K562 (cell line): ENCODE measurements around the gene CEACAM21. TPM values are rescaled to one million over a fixed set of nuclear protein-coding genes. Genes with fewer than 3 reads are reported as not detected.
A peak's percentile ranks its signal among the peaks of the same experiment; 100 is the strongest.

Experiments used
- ATAC-seq: fragments of 200-7000 bp; cut with Tn5 transposase; 3 replicates; pipeline ENCODE4 v1.9.1; 2020; ENCODE audit warnings: moderate library complexity
- Bru-seq: library from RNA; stranded (reverse); fragments of 400-500 nt; gene quantifications from one replicate; lab custom pipeline; 2021; lab: Mats Ljungman, UMichigan
- BruChase-seq, 2 experiments: library from RNA; stranded (reverse); fragments of 400-500 nt; gene quantifications; one replicate each; lab custom pipeline; 2021; lab: Mats Ljungman, UMichigan
- BruUV-seq: library from RNA; stranded (reverse); fragments of 400-500 nt; replicated peaks from 2 replicates; lab custom pipeline; 2021; lab: Mats Ljungman, UMichigan
- CTCF ChIA-PET: fragments of 300-600 bp; formaldehyde crosslinking; extraction: SDS; loops from one replicate; lab custom pipeline; 2021; ENCODE audit warnings: low intra/inter-chr PET ratio; lab: Yijun Ruan, JAX
- POLR2A ChIA-PET: fragments of 300-600, 350-650 bp; sonication (Branson Sonifier 250); formaldehyde crosslinking; extraction: SDS; loops from one replicate; lab custom pipeline; 2021; ENCODE audit warnings: antibody characterized with exemption, inconsistent platforms; lab: Yijun Ruan, JAX
- DNase-seq, 4 experiments: peaks; one replicate each; pipeline versions ENCODE4 v3.0.0 to v3.0.0-alpha.2; 2011 to 2018; ENCODE audit warnings: low spot score in 3 of 4, mixed read lengths in 3 of 4; ENCODE audit errors: extremely low read depth in 1 of 4
- FAIRE-seq: peaks from 2 replicates; lab custom pipeline; 2011; peaks lifted over from hg19 to GRCh38; lab: Jason Lieb, UNC
- H2AFZ ChIP-seq: 2 replicates; pipeline ENCODE4 v1.6.0; 2011; ENCODE audit warnings: low read depth, low read length, control low read depth, inconsistent platforms
- H3K27ac ChIP-seq: fragments of 200-600 bp; 3 replicates; pipeline ENCODE4 v1.8.0; 2011; ENCODE audit warnings: low read depth, mild to moderate bottlenecking, control low read depth, inconsistent platforms, low read length, moderate library complexity, mixed read lengths; ENCODE audit errors: extremely low read depth
- H3K27me3 ChIP-seq, 2 experiments: fragments of 300-600 bp in 1 of 2; 2 replicates in 1 of 2; 3 replicates in 1 of 2; pipeline versions ENCODE4 v1.6.0 to v1.8.0; 2011; ENCODE audit warnings: inconsistent platforms in 2 of 2, low read length in 2 of 2, mild to moderate bottlenecking in 1 of 2, mixed read lengths in 1 of 2, moderate library complexity in 1 of 2; ENCODE audit not compliant: control insufficient read depth in 2 of 2, insufficient read depth in 2 of 2
- H3K36me3 ChIP-seq: fragments of 300-600 bp; 3 replicates; pipeline ENCODE4 v1.8.0; 2011; ENCODE audit warnings: mild to moderate bottlenecking, low read length, inconsistent platforms; ENCODE audit not compliant: control insufficient read depth, insufficient read depth
- H3K4me1 ChIP-seq, 2 experiments: fragments of 200-600 bp in 1 of 2; replicated peaks in 1 of 2; 2 replicates in 1 of 2; 3 replicates in 1 of 2; pipeline versions ENCODE4 v1.5.1 to v1.8.0; 2011; ENCODE audit warnings: inconsistent platforms in 2 of 2, low read length in 2 of 2, mild to moderate bottlenecking in 1 of 2, mixed read lengths in 1 of 2, moderate library complexity in 1 of 2; ENCODE audit not compliant: control insufficient read depth in 2 of 2, insufficient read depth in 2 of 2
- H3K4me2 ChIP-seq: 2 replicates; pipeline ENCODE4 v1.6.1; 2011; ENCODE audit warnings: low read length, control low read depth, inconsistent platforms, mixed read lengths; ENCODE audit not compliant: insufficient read depth
- H3K4me3 ChIP-seq: fragments of 200-600 bp; sonication (generic), shearing (Covaris generic); 2 replicates; pipeline ENCODE4 v1.5.1; 2016; ENCODE audit warnings: control low read depth, inconsistent platforms
- H3K79me2 ChIP-seq: fragments of 200-600 bp; 3 replicates; pipeline ENCODE4 v1.8.0; 2011; ENCODE audit warnings: low read length, inconsistent platforms; ENCODE audit not compliant: control insufficient read depth, insufficient read depth
- H3K9ac ChIP-seq, 2 experiments: 2 replicates each; pipeline versions ENCODE4 v1.6.0 to v1.6.1; 2011; ENCODE audit warnings: low read depth in 2 of 2, low read length in 2 of 2, control low read depth in 1 of 2, inconsistent platforms in 1 of 2, mild to moderate bottlenecking in 1 of 2, mixed read lengths in 1 of 2; ENCODE audit not compliant: insufficient read depth in 1 of 2
- H3K9me1 ChIP-seq: one replicate; pipeline ENCODE4 v1.6.0; 2011; ENCODE audit warnings: inconsistent platforms, mild to moderate bottlenecking, low read length, moderate library complexity; ENCODE audit not compliant: control insufficient read depth, insufficient read depth
- H3K9me3 ChIP-seq: replicated peaks from 2 replicates; pipeline ENCODE4 v1.5.1; 2011; ENCODE audit warnings: low read depth, low read length, inconsistent platforms; ENCODE audit not compliant: control insufficient read depth, insufficient read depth
- H4K20me1 ChIP-seq: replicated peaks from 2 replicates; pipeline ENCODE4 v1.6.1; 2011; ENCODE audit warnings: low read length, inconsistent platforms, mixed read lengths; ENCODE audit not compliant: control insufficient read depth, insufficient read depth
- ELF1 ChIP-seq: fragments of 200-800 bp; sonication (Bioruptor generic); IDR thresholded peaks from 2 replicates; pipeline ENCODE4 v1.6.1; 2016; ENCODE audit warnings: missing genetic modification characterization, missing compliant biosample characterization
- GABPA ChIP-seq: fragments of 200-800 bp; sonication (Bioruptor generic); conservative IDR thresholded peaks from 2 replicates; pipeline ENCODE4 v1.6.1; 2016; ENCODE audit warnings: low read depth, missing genetic modification characterization, missing compliant biosample characterization
- MXI1 ChIP-seq: IDR thresholded peaks from 2 replicates; pipeline ENCODE4 v1.6.1; 2011; ENCODE audit warnings: low read depth, mild to moderate bottlenecking, improper control_type of control experiment, low read length
- TCFL5 ChIP-seq: fragments of 250-450 bp; sonication (Bioruptor Pico); conservative IDR thresholded peaks from 2 replicates; pipeline ENCODE4 v1.6.1; 2021; ENCODE audit warnings: mild to moderate bottlenecking, moderate library complexity, matching md5 sums
- ZBTB8A ChIP-seq: fragments of 450-650 bp; IDR thresholded peaks from 2 replicates; pipeline ENCODE4 v1.6.1; 2018; ENCODE audit warnings: mild to moderate bottlenecking, moderate library complexity; ENCODE audit not compliant: partially characterized antibody
- ZNF239 ChIP-seq: fragments of 250-450 bp; sonication (Bioruptor Pico); IDR thresholded peaks from 2 replicates; pipeline ENCODE4 v1.4.0; 2020; ENCODE audit warnings: mild to moderate bottlenecking
- ZNF263 ChIP-seq: sonication (generic); formaldehyde crosslinking; IDR thresholded peaks from 2 replicates; pipeline ENCODE4 v1.8.0; 2022; ENCODE audit warnings: mild to moderate bottlenecking, missing genetic modification reagents, borderline replicate concordance
- ZNF696 ChIP-seq: fragments of 250-450 bp; sonication (Bioruptor Pico); conservative IDR thresholded peaks from 2 replicates; pipeline ENCODE4 v1.4.0; 2020; ENCODE audit warnings: mild to moderate bottlenecking, moderate library complexity
- ZNF766 ChIP-seq: fragments of 200-800 bp; sonication (Bioruptor generic); conservative IDR thresholded peaks from 2 replicates; pipeline ENCODE4 v1.6.1; 2016; ENCODE audit warnings: missing genetic modification characterization, missing compliant biosample characterization
- WGBS: fragments of 100-300 bp; shearing (Covaris generic); methylation state at CpG from one replicate; pipeline ENCODE4 v1.1.6; 2016; ENCODE audit warnings: low coverage, mixed read lengths; ENCODE audit not compliant: insufficient coverage; ENCODE audit errors: missing lambda C conversion rate; 5-methylcytosine and 5-hydroxymethylcytosine counted together
- in situ Hi-C: fragments of 300-500 bp; cut with MboI; formaldehyde crosslinking; loops from 4 replicates; pipeline ENCODE4 v1.15.0; 2018; ENCODE audit warnings: inconsistent platforms, mixed read lengths
- intact Hi-C: fragments of 100-400 bp; cut with micrococcal nuclease; formaldehyde crosslinking; loops from 2 replicates; pipeline ENCODE4 v1.14.2; 2022
- long read RNA-seq, 3 experiments: library from polyadenylated mRNA in 2 of 3; library from RNA in 1 of 3; unstranded in 2 of 3; stranded (forward) in 1 of 3; transcript quantifications; one replicate each; pipeline ENCODE4 v2.0.0, GENCODE V29; 2019 to 2022
- polyA minus RNA-seq, 3 experiments: library from RNA; depleted of rRNA, polyadenylated mRNA; stranded (reverse); fragments of >200 nt; gene quantifications; 2 replicates each; pipeline ENCODE4 v1.2.3, GENCODE V29; 2011
- polyA plus RNA-seq, 8 experiments: library from polyadenylated mRNA; depleted of rRNA in 4 of 8; stranded (reverse) in 5 of 8; unstranded in 3 of 8; fragments of >200 nt; fragmentation: Nextera tagmentation in 2 of 8; fragmentation: Illumina TruSeq in 1 of 8; extraction: Ambion mirVana in 2 of 8; extraction: Trizol in 1 of 8; gene quantifications; 2 replicates each; pipeline versions ENCODE4 v1.2.1 to v1.2.3, GENCODE V29; 2011 to 2014; ENCODE audit warnings: inconsistent platforms in 1 of 8, missing spikeins in 1 of 8
- total RNA-seq, 7 experiments: library from RNA; depleted of rRNA in 6 of 7; stranded (reverse); fragments of >200 nt in 6 of 7; fragmentation: Illumina TruSeq in 2 of 7; extraction: Trizol in 2 of 7; gene quantifications; 2 replicates each; pipeline versions ENCODE4 v1.2.1 to v1.2.3, GENCODE V29; 2011 to 2021; ENCODE audit warnings: low replicate concordance in 1 of 7
- TF ChIP-seq, protein P1 (sequence below), 3 experiments: fragments of 200-800 bp in 1 of 3; fragments of 250-450 bp in 1 of 3; fragments of 450-650 bp in 1 of 3; sonication (Bioruptor Pico) in 1 of 3; sonication (Bioruptor generic) in 1 of 3; formaldehyde crosslinking in 1 of 3; IDR thresholded peaks; 2 replicates each; pipeline versions ENCODE4 v1.6.1 to v1.8.0; 2016 to 2022; ENCODE audit warnings: mild to moderate bottlenecking in 2 of 3, missing genetic modification characterization in 2 of 3, missing compliant biosample characterization in 1 of 3, moderate library complexity in 1 of 3
- TF ChIP-seq, protein P2 (sequence below): fragments of 450-650 bp; formaldehyde crosslinking; IDR thresholded peaks from 2 replicates; pipeline ENCODE4 v1.4.0; 2020; ENCODE audit warnings: mild to moderate bottlenecking
- TF ChIP-seq, protein P3 (sequence below): fragments of 200-800 bp; sonication (Bioruptor generic); IDR thresholded peaks from 2 replicates; pipeline ENCODE4 v1.6.1; 2017; ENCODE audit warnings: missing genetic modification characterization, missing compliant biosample characterization

CEACAM21 gene
- not detected in 2 replicates for total RNA-seq (2011; cell fraction: chromatin; rRNA removed; ENCODE audit: low replicate concordance)
- not detected in 2 replicates for total RNA-seq (2011; cell fraction: nucleolus; rRNA removed)
- not detected in 2 replicates for total RNA-seq (2011; cell fraction: nucleoplasm; rRNA removed)
- total RNA-seq (2014; rRNA removed) (0.12 and 0.14 TPM in 2 replicates), total RNA-seq (2014; rRNA removed; fragmentation: Illumina TruSeq; extraction: Trizol) (0.13 and 0.18 TPM in 2 replicates), total RNA-seq (2015; rRNA removed; fragmentation: Illumina TruSeq; extraction: Trizol) (0.40 and 0.49 TPM in 2 replicates), total RNA-seq (2021) (0.18 TPM in 2 replicates), polyA plus RNA-seq (2011; rRNA removed) (0.06 TPM in 1 of 2 replicates, not detected in the other), polyA plus RNA-seq (2014; fragmentation: Illumina TruSeq; extraction: Trizol) (0.24 and 0.30 TPM in 2 replicates), polyA plus RNA-seq (2014; fragmentation: Nextera tagmentation; extraction: Ambion mirVana) (under 1 TPM in 1 of 2 experiments, not detected in 1; 0.24 TPM), polyA plus RNA-seq (2014; rRNA removed) (0.11 TPM in 1 of 2 replicates, not detected in the other), polyA minus RNA-seq (2011; rRNA and poly(A)+ RNA removed) (not detected in 2 replicates), Bru-seq, nascent RNA (percentile 15 among the genes with signal in this experiment), BruChase-seq, experiment 1, labeled RNA remaining after a 2-hour chase (percentile 3 among the genes with signal in this experiment), BruChase-seq, experiment 2, labeled RNA remaining after a 6-hour chase (percentile 9 among the genes with signal in this experiment)
- polyA plus RNA-seq (2011; cell fraction: cytosol; rRNA removed) = not detected in 2 replicates
- not detected in 2 replicates for polyA plus RNA-seq (2011; cell fraction: nucleus; rRNA removed)
- polyA plus RNA-seq (2012) = 0.14 and 4.0 TPM in 2 replicates
- polyA minus RNA-seq (2011; cell fraction: cytosol; rRNA and poly(A)+ RNA removed) = not detected in 2 replicates
- not detected in 2 replicates for polyA minus RNA-seq (2011; cell fraction: nucleus; rRNA and poly(A)+ RNA removed)
- long read RNA-seq, experiment 1, partial matches to known transcripts = 0 of 1 reads
- long read RNA-seq, experiment 1, other reads (novel, unspliced or antisense) = 1 of 1 reads
- long read RNA-seq, experiment 2 = 0 reads
- long read RNA-seq, experiment 3 = 0 reads

DNA sequence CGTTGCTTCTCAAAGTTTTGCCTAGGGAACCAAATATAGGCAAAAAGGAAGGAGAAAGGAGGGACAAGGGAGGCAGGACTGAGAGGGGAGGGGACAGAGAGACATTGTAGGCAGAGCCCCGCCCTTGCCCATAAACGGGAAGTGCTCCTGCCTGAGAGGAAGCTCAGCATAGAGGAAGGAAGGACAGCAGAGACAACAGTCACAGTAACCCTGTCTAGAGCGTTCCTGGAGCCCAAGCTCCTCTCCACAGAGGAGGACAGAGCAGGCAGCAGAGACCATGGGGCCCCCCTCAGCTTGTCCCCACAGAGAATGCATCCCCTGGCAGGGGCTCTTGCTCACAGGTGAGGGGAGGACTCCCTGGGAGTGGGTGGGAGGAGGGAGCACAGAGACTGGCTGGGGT lies at the start of gene CEACAM21:
Gene CEACAM21, plus strand, starts transcription at position 169 of the 400 bp plus-strand sequence. Its CDS starts 109 bp downstream, at position 278.
- Histone ChIP-seq H2AFZ (no peak within 1 kb of the TSS), H3K4me3 (no peak within 1 kb of the TSS), H3K36me3 (no peaks in the 10 kb centered on the region), H3K9me3 (no peaks in the 10 kb centered on the region), H3K9ac (no peak within 1 kb of the TSS), H3K27ac (no peak within 1 kb of the TSS), H3K4me2 (no peak within 1 kb of the TSS), H3K79me2 (no peaks in the 10 kb centered on the region), H4K20me1 (no peaks in the 10 kb centered on the region), H3K9me1 (no peaks in the 10 kb centered on the region), H3K4me1 (no peaks in the 10 kb centered on the region), H3K27me3 (no peaks in the 10 kb centered on the region)
- FAIRE-seq = no peak
- intact Hi-C loops (no loop called here), in situ Hi-C loops (loop anchor here (10.0 kb wide), 1 partner anchor 371 kb away; no protein-coding TSS in a partner anchor)
- POLR2A ChIA-PET = no interaction called here
- no peak for DNase-seq
- peak; percentile 78 for ATAC-seq
- CTCF ChIA-PET = no interaction called here
- WGBS = 0% methylated on average over 4 of the region's 4 CpGs
- BruUV-seq = no TSS peak
- no peak for TF ChIP-seq ZNF766 (CRISPR knock-in tag)
- TF ChIP-seq TCFL5 (CRISPR knock-in tag) = no peak
- TF ChIP-seq, protein P1, sequence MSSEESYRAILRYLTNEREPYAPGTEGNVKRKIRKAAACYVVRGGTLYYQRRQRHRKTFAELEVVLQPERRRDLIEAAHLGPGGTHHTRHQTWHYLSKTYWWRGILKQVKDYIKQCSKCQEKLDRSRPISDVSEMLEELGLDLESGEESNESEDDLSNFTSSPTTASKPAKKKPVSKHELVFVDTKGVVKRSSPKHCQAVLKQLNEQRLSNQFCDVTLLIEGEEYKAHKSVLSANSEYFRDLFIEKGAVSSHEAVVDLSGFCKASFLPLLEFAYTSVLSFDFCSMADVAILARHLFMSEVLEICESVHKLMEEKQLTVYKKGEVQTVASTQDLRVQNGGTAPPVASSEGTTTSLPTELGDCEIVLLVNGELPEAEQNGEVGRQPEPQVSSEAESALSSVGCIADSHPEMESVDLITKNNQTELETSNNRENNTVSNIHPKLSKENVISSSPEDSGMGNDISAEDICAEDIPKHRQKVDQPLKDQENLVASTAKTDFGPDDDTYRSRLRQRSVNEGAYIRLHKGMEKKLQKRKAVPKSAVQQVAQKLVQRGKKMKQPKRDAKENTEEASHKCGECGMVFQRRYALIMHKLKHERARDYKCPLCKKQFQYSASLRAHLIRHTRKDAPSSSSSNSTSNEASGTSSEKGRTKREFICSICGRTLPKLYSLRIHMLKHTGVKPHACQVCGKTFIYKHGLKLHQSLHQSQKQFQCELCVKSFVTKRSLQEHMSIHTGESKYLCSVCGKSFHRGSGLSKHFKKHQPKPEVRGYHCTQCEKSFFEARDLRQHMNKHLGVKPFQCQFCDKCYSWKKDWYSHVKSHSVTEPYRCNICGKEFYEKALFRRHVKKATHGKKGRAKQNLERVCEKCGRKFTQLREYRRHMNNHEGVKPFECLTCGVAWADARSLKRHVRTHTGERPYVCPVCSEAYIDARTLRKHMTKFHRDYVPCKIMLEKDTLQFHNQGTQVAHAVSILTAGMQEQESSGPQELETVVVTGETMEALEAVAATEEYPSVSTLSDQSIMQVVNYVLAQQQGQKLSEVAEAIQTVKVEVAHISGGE (CRISPR knock-in tag; IDR thresholded peaks at IDR 0.05) = peak in 1 of 3 experiments; percentile 81; a peak in 2 of 6 replicates
- TF ChIP-seq, protein P2, sequence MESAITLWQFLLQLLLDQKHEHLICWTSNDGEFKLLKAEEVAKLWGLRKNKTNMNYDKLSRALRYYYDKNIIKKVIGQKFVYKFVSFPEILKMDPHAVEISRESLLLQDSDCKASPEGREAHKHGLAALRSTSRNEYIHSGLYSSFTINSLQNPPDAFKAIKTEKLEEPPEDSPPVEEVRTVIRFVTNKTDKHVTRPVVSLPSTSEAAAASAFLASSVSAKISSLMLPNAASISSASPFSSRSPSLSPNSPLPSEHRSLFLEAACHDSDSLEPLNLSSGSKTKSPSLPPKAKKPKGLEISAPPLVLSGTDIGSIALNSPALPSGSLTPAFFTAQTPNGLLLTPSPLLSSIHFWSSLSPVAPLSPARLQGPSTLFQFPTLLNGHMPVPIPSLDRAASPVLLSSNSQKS (CRISPR knock-in tag) = no peak
- TF ChIP-seq GABPA (tag) = peak; percentile 71
- no peak for TF ChIP-seq MXI1
- peak; percentile 28; the same call in 1 of the 2 replicates for TF ChIP-seq ELF1 (tag)
- TF ChIP-seq, protein P3, sequence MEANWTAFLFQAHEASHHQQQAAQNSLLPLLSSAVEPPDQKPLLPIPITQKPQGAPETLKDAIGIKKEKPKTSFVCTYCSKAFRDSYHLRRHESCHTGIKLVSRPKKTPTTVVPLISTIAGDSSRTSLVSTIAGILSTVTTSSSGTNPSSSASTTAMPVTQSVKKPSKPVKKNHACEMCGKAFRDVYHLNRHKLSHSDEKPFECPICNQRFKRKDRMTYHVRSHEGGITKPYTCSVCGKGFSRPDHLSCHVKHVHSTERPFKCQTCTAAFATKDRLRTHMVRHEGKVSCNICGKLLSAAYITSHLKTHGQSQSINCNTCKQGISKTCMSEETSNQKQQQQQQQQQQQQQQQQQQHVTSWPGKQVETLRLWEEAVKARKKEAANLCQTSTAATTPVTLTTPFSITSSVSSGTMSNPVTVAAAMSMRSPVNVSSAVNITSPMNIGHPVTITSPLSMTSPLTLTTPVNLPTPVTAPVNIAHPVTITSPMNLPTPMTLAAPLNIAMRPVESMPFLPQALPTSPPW (CRISPR knock-in tag) = peak; percentile 30; the same call in 1 of the 2 replicates
- TF ChIP-seq ZNF696 (CRISPR knock-in tag) = no peak
- TF ChIP-seq ZBTB8A = no peak
- TF ChIP-seq ZNF263 (CRISPR knock-in tag) = peak; percentile 82
- TF ChIP-seq ZNF239 = no peak
